ENCODE data around the gene PPP1R9A.

The PPP1R9A gene

DNA sequence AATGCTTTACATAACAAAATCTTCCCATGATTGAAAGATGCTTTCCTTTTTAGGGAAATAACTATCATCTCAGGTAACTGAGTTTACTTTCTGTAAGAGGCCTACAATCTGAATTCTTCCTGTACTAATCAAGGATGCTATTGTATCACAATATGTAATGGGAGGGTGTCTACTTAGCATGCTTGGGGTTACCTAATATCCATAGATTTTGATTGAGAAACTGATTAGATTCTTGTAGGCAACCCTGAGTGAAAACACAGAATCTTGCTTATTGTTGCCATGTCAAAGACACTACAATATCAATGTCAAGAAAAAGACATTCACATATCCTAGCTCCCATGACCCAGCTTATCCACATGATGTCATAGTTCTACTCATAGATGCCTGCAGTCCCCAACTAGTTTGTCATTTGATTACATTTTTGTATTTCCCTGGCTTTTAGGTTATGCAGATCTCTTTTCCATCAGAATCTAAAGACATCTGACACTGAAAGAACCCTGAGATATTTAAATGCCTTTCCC is 354.6 kb downstream of the PPP1R9A start:
- TF ChIP-seq, protein P1, sequence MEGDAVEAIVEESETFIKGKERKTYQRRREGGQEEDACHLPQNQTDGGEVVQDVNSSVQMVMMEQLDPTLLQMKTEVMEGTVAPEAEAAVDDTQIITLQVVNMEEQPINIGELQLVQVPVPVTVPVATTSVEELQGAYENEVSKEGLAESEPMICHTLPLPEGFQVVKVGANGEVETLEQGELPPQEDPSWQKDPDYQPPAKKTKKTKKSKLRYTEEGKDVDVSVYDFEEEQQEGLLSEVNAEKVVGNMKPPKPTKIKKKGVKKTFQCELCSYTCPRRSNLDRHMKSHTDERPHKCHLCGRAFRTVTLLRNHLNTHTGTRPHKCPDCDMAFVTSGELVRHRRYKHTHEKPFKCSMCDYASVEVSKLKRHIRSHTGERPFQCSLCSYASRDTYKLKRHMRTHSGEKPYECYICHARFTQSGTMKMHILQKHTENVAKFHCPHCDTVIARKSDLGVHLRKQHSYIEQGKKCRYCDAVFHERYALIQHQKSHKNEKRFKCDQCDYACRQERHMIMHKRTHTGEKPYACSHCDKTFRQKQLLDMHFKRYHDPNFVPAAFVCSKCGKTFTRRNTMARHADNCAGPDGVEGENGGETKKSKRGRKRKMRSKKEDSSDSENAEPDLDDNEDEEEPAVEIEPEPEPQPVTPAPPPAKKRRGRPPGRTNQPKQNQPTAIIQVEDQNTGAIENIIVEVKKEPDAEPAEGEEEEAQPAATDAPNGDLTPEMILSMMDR (conservative IDR thresholded peaks at IDR 0.05) = no peak
- no peak overlapping the region for H3K27ac ChIP-seq

DNA sequence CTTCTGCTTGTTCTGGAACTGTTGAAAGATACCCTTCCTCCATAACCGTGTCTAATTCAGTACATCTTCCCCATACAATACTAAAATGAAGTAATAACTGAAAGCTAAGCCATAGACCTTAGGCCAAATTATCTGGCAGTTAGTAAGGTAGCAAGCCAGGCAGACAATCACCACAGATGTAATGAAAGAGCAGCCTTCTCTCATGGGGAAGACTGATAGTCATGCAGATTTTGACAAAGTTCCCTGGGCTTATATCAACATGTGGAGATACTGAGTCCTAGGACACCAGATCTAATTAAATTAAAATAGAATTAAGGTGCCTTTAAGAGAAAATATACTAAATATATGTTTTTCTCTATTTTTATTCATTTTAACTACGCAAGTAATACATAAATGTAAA is 355.5 kb downstream of the PPP1R9A start:
- TF ChIP-seq, protein P1 (conservative IDR thresholded peaks at IDR 0.05) = no peak
- no peak overlapping the region for H3K27ac ChIP-seq

DNA sequence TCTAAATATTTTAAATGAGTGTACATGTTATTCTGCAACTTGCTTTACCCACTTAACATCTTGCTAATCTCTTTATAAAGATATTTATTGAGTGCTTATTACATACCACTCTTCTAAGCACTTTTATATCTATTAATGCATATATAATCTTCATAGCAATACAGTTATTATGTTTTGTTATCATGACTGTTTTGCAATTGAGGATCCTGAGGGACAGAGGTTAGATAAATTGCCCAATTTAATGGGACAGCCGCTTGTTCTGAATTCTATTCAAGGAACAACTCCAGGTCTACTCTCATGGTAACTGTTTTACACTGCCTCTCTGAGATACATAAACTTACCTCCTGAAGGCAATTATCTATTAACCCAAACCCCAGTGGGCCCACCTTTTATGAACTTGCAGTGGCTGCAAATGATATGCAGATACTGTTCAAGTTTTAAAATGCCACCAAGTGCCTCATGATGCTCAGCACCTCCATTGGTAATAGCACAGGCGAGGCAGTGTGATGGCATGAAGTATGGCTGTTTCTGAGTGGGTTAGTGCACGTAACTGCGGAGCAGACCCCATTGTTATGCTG is 356.5 kb downstream of the PPP1R9A start:
- no peak overlapping the region for H3K27ac ChIP-seq
- TF ChIP-seq, protein P1 (conservative IDR thresholded peaks at IDR 0.05) = no peak

DNA sequence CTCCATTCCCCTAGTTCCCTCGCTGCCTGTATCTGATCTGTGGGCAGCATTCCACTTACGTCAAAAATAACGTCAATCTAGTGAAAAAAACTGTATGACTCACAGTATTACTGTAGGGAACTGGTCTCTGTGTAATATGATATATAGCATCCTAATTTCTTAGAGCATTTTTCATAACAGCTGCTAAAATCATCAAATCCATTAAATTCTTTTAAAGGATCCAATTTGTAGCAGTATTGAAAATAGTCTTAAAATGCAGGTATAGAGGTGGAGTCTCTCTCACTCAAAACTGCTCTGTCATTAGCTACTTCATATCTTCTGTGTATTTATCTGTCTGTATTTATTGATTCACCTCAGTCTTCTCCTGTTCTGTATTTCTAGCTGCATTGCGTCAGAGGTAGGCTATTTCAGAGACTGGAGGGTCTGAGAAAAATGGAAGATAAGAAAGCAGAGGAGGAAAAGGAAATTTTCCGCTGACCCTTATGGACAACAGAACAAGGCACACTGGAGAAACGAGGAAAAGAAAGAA is 357.0 kb downstream of the PPP1R9A start:
- TF ChIP-seq, protein P1 (conservative IDR thresholded peaks at IDR 0.05) = no peak
- H3K27ac ChIP-seq = no peak overlapping the region

DNA sequence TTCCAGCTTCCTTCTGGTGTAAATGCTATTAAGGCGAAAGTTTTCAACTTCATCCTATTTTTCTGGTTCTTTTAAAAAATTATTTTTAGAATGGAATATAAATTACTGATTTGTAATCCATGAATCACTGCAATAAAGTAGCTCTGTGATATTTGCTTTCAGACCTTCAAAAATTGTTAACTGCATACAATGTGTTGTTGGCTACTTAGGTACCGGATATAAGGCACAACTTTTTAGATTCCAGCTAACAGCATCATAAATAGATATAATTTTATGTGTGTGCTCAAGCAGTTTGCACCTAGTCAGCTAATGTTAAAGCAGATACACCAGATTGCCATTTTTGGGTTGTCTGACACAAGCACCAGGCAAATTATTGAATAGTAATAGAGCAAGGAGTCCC is 358.2 kb downstream of the PPP1R9A start:
- TF ChIP-seq, protein P1 (conservative IDR thresholded peaks at IDR 0.05) = no peak

DNA sequence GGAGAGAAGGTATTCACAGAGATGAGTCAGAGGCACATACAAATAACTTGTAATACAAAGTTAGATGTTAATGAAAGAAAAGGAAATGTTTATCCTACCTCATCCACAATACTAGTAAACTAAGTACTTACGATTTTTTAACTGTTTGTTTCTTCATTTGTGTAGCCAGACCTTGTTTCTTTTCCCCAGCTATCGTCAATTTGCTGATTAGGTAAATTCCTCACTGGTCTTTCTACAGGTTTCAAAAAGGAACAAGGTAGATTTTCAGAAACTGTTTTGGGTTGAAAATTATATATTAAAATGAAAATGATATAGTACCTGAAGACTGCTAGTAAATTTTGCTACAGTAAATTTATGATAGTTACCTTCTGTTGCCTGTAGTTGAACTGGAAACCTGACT is 360.4 kb downstream of the PPP1R9A start:
- TF ChIP-seq, protein P1 (conservative IDR thresholded peaks at IDR 0.05) = no peak

More for the DNA sequence above, 358.2 kb downstream of the PPP1R9A start:
- H3K27ac ChIP-seq = no peak overlapping the region

DNA sequence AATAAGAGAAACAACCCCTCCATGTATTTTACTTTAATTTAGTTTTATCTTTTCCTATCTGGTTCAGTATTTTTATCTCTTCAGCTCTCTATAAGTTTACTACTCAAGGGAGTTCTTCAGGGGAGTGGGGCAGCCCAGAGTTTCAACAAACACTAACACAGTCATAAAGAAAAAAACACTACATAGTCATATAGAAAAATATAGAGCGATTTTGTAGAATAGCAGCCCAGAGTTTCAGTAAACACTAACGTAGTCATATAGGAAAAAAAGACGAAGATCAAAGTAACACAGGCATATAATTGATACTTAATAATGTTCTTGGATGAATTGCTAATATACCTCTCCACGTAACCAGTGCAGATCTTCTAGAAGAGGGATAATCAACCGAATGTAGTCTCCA is 362.2 kb downstream of the PPP1R9A start:
- TF ChIP-seq, protein P1 (conservative IDR thresholded peaks at IDR 0.05) = no peak
- no peak overlapping the region for H3K27ac ChIP-seq

More for the DNA sequence above, 360.4 kb downstream of the PPP1R9A start:
- H3K27ac ChIP-seq = no peak overlapping the region
